Endothelial cell of umbilical vein (primary cell): Measurements from ENCODE around the gene GPR176. TPM values are rescaled to one million over a fixed set of nuclear protein-coding genes. Genes with fewer than 3 reads are reported as not detected.

ENCODE experiments used
- BruUV-seq: library from RNA; stranded (reverse); fragments of 400-500 nt; replicated peaks from 2 replicates; lab custom pipeline; 2021; lab: Mats Ljungman, UMichigan
- CTCF ChIA-PET: fragments of 300-600, 350-600 bp; sonication (Branson Sonifier 250); formaldehyde crosslinking; loops from one replicate; lab custom pipeline; 2021; ENCODE audit warnings: antibody characterized with exemption, inconsistent platforms; lab: Charles Lee
- POLR2A ChIA-PET: fragments of 300-600, 350-600 bp; sonication (Branson Sonifier 250); formaldehyde crosslinking; loops from one replicate; lab custom pipeline; 2021; ENCODE audit warnings: antibody characterized with exemption, inconsistent platforms; lab: Charles Lee
- DNase-seq: peaks from one replicate; pipeline ENCODE4 v3.0.0-alpha.2; 2011; ENCODE audit warnings: low read depth, low spot score
- FAIRE-seq: peaks from 2 replicates; lab custom pipeline; 2011; peaks lifted over from hg19 to GRCh38; lab: Jason Lieb, UNC
- H2AFZ ChIP-seq: 2 replicates; pipeline ENCODE4 v1.6.0; 2012; ENCODE audit warnings: low read depth, low read length, control low read depth, inconsistent platforms
- H3K27ac ChIP-seq: 2 replicates; pipeline ENCODE4 v1.5.1; 2011; ENCODE audit warnings: low read depth, mild to moderate bottlenecking, control low read depth, low read length, moderate library complexity; ENCODE audit not compliant: insufficient read depth
- H3K27me3 ChIP-seq, 2 experiments: 2 replicates each; pipeline versions ENCODE4 v1.6.0 to v1.6.1; 2011; ENCODE audit warnings: low read length in 2 of 2, mixed read lengths in 1 of 2; ENCODE audit not compliant: control insufficient read depth in 2 of 2, insufficient read depth in 2 of 2
- H3K36me3 ChIP-seq, 2 experiments: 2 replicates in 1 of 2; 3 replicates in 1 of 2; pipeline ENCODE4 v1.5.1; 2011; ENCODE audit warnings: low read length in 2 of 2, mild to moderate bottlenecking in 1 of 2, moderate library complexity in 1 of 2; ENCODE audit not compliant: control insufficient read depth in 2 of 2, insufficient read depth in 2 of 2; ENCODE audit errors: extremely low read depth in 1 of 2
- H3K4me1 ChIP-seq: 3 replicates; pipeline ENCODE4 v1.5.1; 2011; ENCODE audit warnings: mild to moderate bottlenecking, low read length; ENCODE audit not compliant: control insufficient read depth, insufficient read depth; ENCODE audit errors: extremely low read depth
- H3K4me2 ChIP-seq: 2 replicates; pipeline ENCODE4 v1.6.1; 2011; ENCODE audit warnings: low read length, control low read depth, mixed read lengths; ENCODE audit not compliant: insufficient read depth
- H3K4me3 ChIP-seq, 3 experiments: fragments of 200-600 bp in 1 of 3; sonication (generic), shearing (Covaris generic) in 1 of 3; replicated peaks in 1 of 3; 2 replicates each; pipeline ENCODE4 v1.5.1; 2011 to 2016; ENCODE audit warnings: control low read depth in 3 of 3, low read length in 3 of 3, mild to moderate bottlenecking in 2 of 3, inconsistent platforms in 1 of 3, low read depth in 1 of 3, moderate library complexity in 1 of 3; ENCODE audit not compliant: insufficient read depth in 1 of 3
- H3K79me2 ChIP-seq: 2 replicates; pipeline ENCODE4 v1.6.0; 2012; ENCODE audit warnings: low read length, inconsistent platforms; ENCODE audit not compliant: control insufficient read depth, insufficient read depth
- H3K9ac ChIP-seq: replicated peaks from 2 replicates; pipeline ENCODE3; 2011; ENCODE audit warnings: low read length, control low read depth; ENCODE audit not compliant: insufficient read depth; ENCODE audit errors: extremely low read depth
- H3K9me1 ChIP-seq: replicated peaks from 3 replicates; pipeline ENCODE4 v1.6.0; 2011; ENCODE audit warnings: mild to moderate bottlenecking, low read length; ENCODE audit not compliant: control insufficient read depth, insufficient read depth; ENCODE audit errors: extremely low read depth
- H3K9me3 ChIP-seq: replicated peaks from 2 replicates; pipeline ENCODE4 v1.5.1; 2012; ENCODE audit warnings: low read length, inconsistent platforms; ENCODE audit not compliant: control insufficient read depth, insufficient read depth
- H4K20me1 ChIP-seq: replicated peaks from 2 replicates; pipeline ENCODE3; 2011; ENCODE audit warnings: mild to moderate bottlenecking, low read length; ENCODE audit not compliant: control insufficient read depth, insufficient read depth; ENCODE audit errors: extremely low read depth
- CTCF ChIP-seq, 2 donors: IDR thresholded peaks; 1 replicate in 1 of 2; 2 replicates in 1 of 2; pipeline ENCODE4 v1.5.1; 2011; ENCODE audit warnings: low read length in 2 of 2, mild to moderate bottlenecking in 2 of 2, moderate library complexity in 2 of 2, control low read depth in 1 of 2, inconsistent platforms in 1 of 2, low read depth in 1 of 2; ENCODE audit not compliant: insufficient read depth in 1 of 2; ENCODE audit errors: extremely low read depth in 1 of 2
- FOS ChIP-seq: IDR thresholded peaks from 2 replicates; pipeline ENCODE4 v1.6.1; 2011; ENCODE audit warnings: mild to moderate bottlenecking, low read length, moderate library complexity, borderline replicate concordance; ENCODE audit not compliant: insufficient read depth
- GATA2 ChIP-seq: IDR thresholded peaks from 2 replicates; pipeline ENCODE4 v1.7.0; 2011; ENCODE audit warnings: low read depth, mild to moderate bottlenecking, moderate library complexity, mixed read lengths, low read length; ENCODE audit not compliant: insufficient read length, insufficient read depth
- JUN ChIP-seq: IDR thresholded peaks from 2 replicates; pipeline ENCODE4 v1.6.1; 2011; ENCODE audit warnings: borderline replicate concordance, low read depth; ENCODE audit not compliant: insufficient read length, insufficient read depth
- MAX ChIP-seq: IDR thresholded peaks from 2 replicates; pipeline ENCODE4 v1.6.1; 2011; ENCODE audit not compliant: insufficient read depth, insufficient read length
- MYC ChIP-seq: IDR thresholded peaks from one replicate; pipeline ENCODE4 v1.6.1; 2011; ENCODE audit warnings: mild to moderate bottlenecking, low read depth, low read length
- POLR2A ChIP-seq: IDR thresholded peaks from 2 replicates; pipeline ENCODE4 v1.6.1; 2012; ENCODE audit warnings: low read depth, mild to moderate bottlenecking, control low read depth, low read length
- POLR2AphosphoS5 ChIP-seq: IDR thresholded peaks from 2 replicates; pipeline ENCODE4 v1.6.1; 2012; ENCODE audit warnings: low read depth, mild to moderate bottlenecking, control low read depth, low read length, moderate library complexity; ENCODE audit not compliant: insufficient read depth
- dilution Hi-C: fragments of 300-500 bp; cut with MboI; formaldehyde crosslinking; loops from one replicate; pipeline ENCODE4 v1.15.0; 2019; ENCODE audit warnings: low sequenced_read_pairs; ENCODE audit not compliant: extremely low pct_ligation_motif_present
- intact Hi-C: fragments of 100-400 bp; cut with micrococcal nuclease; formaldehyde crosslinking; loops from one replicate; pipeline ENCODE4 v1.10.0; 2022
- polyA plus RNA-seq, 4 experiments: library from polyadenylated mRNA; depleted of rRNA in 3 of 4; stranded (reverse) in 3 of 4; unstranded in 1 of 4; fragments of >200 nt; gene quantifications; 2 replicates each; pipeline versions ENCODE4 v1.2.1 to v1.2.3, GENCODE V29; 2011 to 2012; ENCODE audit warnings: missing spikeins in 1 of 4
- total RNA-seq: library from RNA; stranded (reverse); gene quantifications from 2 replicates; pipeline ENCODE4 v1.2.3, GENCODE V29; 2021

The GPR176 gene
- total and polyA plus RNA-seq, 2 donors (not counting 3 experiments of a cell fraction or from before 2014, with no cell fraction given) = 35.3 to 68.7 TPM

- CTCF ChIA-PET = interaction anchor here (1.4 to 3.0 kb wide), 6 partner anchors 8 to 87 kb away, joined by 3 to 41 read pairs (median 6); partner anchors contain the start of gene EIF2AK4
- dilution Hi-C loops (no loop called here), intact Hi-C loops (loop anchor here (5.0 to 10.0 kb wide), 2 partner anchors 33 to 85 kb away; partner anchors contain the start of gene GPR176)
- no peak for FAIRE-seq
- no peak for DNase-seq
- no peaks in the 10 kb centered on the region for H3K27me3 ChIP-seq
- H3K4me3 ChIP-seq = no peak overlapping the region
- no peak overlapping the region for H2AFZ ChIP-seq
- peaks cover 9% of the 10 kb centered on the region for H3K4me1 ChIP-seq
- H3K79me2 ChIP-seq = peaks cover 9% of the 10 kb centered on the region
- no peaks in the 10 kb centered on the region for H4K20me1 ChIP-seq
- H3K27ac ChIP-seq = no peak overlapping the region
- H3K36me3 ChIP-seq = no peaks in the 10 kb centered on the region
- no peaks in the 10 kb centered on the region for H3K9me3 ChIP-seq
- TF ChIP-seq MAX (no peak), POLR2AphosphoS5 (no peak), CTCF (IDR thresholded peaks at IDR 0.05; ENCODE audit: extremely low read depth in 1 of 2, insufficient read depth in 1 of 2, low read depth in 1 of 2, low read length in 2 of 2) (no peak), GATA2 (no peak), FOS (no peak), POLR2A (no peak), JUN (no peak), MYC (no peak)
- H3K4me2 ChIP-seq = no peak overlapping the region
- H3K9me1 ChIP-seq = no peaks in the 10 kb centered on the region
- POLR2A ChIA-PET = no interaction called here
- BruUV-seq = no TSS peak
- no peak overlapping the region for H3K9ac ChIP-seq
Observed at GRCh38 chr15:39889601-39890000, 30.5 kb downstream of the GPR176 start.
